Stimulated activated CD4-positive, alpha-beta T cell treated with anti-CD3 and anti-CD28 coated beads, TNF-alpha, amount 100 ng/mL, for 4 hours (primary cell): ENCODE results near the gene TMEM80.

Source experiments
- DNase-seq, 3 experiments: peaks; one replicate each; pipeline ENCODE4 v3.0.0-alpha.2; 2020; ENCODE audit warnings: low read depth in 3 of 3

TMEM80 gene

DNA sequence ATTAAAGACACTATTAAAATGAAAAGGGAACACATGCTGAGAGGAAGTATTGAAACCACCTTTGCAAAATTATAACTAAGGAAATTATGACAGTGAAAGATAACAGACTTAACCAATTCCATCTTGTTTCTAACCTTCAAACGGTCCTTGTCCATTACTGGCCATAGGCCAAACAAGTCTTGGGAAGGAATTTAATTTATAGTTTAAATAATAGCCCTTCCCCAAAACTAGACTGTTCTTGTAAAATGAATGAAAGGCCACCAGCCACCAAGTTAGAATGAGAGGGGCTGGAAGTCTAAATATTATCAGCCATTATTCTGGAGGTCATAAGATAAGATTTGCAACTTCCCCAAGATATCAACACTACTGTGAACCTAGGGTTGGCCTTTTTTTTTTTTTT, 49.8 kb downstream of the TMEM80 start:
- DNase-seq = no peak

- DNase-seq = peak in 1 of 3 experiments; percentile 26
Observed at GRCh38 chr11:746289-747157, 50.9 kb downstream of the TMEM80 start.

DNA sequence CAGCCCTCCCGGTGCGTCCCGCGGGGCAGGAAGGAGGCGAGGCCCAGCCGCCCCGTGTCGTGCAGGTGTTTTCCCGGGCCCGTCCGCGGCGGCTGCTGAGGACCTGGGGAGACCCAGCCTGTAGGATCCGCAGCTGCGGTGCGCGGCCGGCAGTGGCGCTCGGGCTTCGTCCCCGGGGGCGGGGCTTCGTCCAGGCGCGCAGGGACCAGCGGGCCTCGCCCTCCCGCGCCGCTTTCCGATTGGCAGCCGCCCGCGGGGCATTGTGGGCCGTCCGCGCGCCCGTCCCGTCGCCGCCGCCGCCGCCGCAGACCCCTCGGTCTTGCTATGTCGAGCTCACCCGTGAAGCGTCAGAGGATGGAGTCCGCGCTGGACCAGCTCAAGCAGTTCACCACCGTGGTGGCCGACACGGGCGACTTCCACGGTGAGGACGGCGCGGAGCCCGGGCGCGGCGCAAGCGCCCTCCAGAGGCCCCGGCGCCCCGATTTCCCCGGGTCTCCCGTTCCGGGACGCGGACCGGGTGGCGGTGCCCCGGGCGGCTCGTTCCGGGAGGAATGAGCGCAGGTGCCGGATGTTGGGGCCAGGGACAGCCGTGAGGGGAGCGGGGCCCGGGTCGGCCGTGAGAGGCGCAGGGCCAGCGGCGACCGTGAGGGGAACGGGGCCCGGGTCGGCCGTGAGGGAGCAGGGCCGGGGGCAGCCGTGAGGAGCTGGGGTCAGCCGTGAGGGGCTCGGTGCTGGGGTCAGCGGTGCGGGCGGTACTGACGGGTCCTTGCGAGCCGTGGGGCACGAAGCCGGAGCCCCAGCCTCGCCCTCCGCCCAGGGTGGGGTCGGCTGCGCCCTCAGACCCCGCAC, 51.8 kb downstream of the TMEM80 start, which contains the start of gene TALDO1:
Gene TALDO1, plus strand, starts transcription at position 307 of the 849 bp plus-strand sequence. Its CDS starts 18 bp downstream, at position 325.
- DNase-seq = peak; percentile 49 to 80 (median 50)

DNA sequence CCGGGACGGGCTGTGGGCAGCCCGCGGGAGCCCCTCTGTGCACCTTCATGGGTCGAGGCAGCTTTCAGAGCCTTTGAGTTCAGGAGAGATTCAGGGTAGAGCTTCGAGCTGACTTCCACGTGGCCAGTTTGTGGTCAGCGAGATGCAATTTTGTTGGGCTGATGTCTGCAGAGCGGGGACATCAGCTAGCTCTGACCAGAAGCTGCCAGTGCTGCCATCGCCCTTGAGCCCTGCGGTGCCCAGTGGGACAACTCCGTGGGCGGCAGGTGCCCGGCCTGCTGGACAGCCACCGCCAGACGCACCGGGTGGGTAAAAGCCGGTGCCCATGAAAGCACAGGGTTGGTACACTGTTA, 52.4 kb downstream of the TMEM80 start:
- no peak for DNase-seq

DNA sequence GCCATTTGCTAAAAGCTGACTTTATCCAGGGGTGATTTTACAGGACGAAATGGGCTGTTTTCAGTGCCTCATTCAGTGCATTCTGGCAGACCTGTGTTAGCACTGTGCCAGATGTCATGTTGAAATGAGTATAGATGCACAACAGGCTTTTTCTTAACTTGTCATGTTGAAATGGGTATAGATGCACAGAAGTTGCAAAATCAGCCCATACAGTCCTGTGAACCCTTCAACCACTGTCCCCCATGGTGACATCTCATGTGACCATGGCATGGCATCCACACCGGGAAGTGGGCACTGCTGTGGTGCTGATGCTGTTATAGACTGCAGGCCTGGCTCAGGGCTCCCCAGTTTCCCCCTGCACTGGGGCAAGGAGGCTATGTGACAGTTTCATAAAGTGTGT, 54.1 kb downstream of the TMEM80 start:
- DNase-seq = no peak
